HG02970 (cell line): ENCODE measurements around the gene WRAP53.
"Not testable (repeated sequence)": the region's sequence is repeated elsewhere in the genome, so short reads cannot be mapped to it uniquely, and the experiment has no call there.

ENCODE experiments used
- ATAC-seq: cut with Tn5 transposase; IDR thresholded peaks from one replicate; pipeline ENCODE4 v1.9.1; 2021; ENCODE audit warnings: mild to moderate bottlenecking, moderate library complexity, moderate number of reproducible peaks; ENCODE audit not compliant: unreplicated experiment, low FRiP score

WRAP53 gene

DNA sequence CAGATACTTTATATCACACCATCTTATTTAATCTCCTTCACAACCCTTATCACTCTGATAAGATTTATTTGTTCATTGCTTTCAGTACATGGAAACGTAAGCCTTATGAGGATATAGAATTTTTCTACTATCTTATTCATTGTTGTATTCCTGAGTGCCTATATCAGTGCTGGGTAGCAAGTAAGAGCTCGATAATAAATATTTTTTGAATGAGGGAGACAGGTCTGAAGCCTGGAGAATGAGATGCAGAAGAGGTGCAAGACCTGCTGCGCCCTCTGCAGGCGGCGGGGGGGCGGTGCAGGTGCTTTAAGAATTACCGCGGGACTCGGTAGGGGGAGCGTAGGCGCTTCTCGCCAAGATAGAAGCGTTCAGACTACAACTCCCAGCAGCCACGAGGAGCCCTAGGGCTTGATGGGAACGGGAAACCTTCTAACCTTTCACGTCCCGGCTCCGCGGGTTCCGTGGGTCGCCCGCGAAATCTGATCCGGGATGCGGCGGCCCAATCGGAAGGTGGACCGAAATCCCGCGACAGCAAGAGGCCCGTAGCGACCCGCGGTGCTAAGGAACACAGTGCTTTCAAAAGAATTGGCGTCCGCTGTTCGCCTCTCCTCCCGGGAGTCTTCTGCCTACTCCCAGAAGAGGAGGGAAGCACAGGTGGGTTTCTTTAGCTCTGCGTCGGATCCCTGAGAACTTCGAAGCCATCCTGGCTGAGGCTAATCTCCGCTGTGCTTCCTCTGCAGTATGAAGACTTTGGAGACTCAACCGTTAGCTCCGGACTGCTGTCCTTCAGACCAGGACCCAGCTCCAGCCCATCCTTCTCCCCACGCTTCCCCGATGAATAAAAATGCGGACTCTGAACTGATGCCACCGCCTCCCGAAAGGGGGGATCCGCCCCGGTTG lies at the start of gene WRAP53:
TSS of gene WRAP53 (plus strand) at position 570 of the 900 bp plus-strand sequence. CDS start at position 742, 172 bp downstream.
- ATAC-seq: peak; percentile 60

DNA sequence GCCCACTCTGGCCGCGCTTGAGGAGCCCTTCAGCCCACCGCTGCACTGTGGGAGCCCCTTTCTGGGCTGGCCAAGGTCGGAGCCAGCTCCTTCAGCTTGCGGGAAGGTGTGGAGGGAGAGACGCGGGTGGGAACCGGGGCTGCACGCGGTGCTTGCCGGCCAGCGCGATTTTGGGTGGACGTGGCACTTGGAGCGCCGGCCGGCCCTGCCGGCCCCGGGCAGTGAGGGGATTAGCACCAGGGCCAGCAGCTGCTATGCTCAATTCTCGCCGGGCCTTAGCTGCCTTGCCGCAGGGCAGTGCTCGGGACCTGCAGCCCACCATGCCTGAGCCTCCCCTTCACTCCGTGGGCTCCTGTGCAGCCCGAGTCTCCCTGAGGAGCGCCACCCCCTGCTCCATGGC lies 47.5 kb upstream of the WRAP53 start:
- ATAC-seq: no peak

DNA sequence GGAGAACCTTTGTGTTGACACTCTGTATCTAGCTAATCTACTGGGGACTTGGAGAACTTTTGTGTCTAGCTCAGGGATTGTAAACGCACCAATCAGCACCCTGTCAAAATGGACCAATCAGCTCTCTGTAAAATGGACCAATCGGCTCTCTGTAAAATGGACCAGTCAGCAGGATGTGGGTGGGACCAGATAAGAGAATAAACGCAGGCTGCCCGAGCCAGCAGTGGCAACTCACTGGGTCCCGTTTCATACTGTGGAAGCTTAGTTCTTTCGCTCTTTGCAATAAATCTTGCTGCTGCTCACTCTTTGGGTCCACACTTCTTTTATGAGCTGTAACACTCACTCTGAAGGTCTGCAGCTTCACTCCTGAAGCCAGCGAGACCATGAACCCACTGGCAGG lies 46.6 kb upstream of the WRAP53 start:
- not testable (repeated sequence) for ATAC-seq

DNA sequence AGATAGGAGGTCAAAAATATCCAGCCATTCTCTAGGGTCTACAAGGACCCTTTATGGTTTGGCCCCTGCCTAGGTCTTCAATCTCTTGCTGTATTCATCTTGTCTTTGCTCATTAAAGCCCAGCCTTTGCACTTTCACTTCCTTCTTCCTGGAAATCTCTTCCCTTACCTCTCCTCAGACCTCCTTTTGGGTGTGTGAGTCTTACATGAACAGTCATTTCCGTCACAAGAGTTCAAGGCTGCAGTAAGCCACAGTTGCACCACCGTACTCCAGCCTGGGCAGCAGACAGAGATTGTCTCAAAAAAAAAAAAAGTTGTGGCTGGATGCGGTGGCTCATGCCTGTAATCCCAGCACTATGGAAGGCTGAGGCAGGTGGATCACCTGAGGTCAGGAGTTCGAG lies 43.5 kb upstream of the WRAP53 start:
- ATAC-seq: no peak

DNA sequence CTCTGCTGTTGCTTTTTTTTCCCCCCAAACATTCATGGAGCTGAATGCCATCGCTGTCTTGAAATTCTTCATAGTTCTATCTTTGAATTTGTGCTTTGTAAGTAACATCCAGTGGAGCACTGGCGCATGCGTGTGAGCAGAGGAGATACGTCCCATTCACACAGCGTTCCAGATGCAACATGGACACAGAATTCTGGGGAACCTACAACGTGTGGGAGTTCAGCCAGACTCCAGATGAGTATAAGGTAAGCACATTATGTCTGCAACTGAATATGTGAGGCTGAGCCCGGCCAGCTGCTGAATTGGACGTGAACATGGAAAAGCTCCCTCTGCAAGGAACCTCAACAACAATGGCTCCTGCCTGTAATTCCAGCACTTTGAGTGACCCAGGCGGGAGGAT lies 41.8 kb upstream of the WRAP53 start:
- ATAC-seq: no peak

DNA sequence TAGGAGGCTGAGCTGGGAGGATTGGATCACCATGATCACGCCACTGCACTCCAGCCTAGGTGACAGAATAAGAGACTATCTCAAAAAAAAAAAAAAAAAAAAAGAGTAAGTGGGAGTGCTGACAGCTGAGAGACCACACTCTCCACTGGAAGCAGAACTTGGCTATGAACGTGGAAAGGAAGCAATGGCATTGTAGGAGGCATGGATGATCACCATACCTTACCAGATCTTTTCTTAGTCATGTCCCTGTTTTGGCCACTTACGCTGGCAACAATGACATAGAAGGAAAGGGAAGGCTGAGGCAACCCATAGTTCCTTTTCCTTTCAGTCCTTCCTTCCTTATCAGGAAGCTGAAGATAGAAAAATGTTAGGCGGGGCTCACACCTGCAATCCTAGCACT lies 41.3 kb upstream of the WRAP53 start:
- no peak for ATAC-seq

DNA sequence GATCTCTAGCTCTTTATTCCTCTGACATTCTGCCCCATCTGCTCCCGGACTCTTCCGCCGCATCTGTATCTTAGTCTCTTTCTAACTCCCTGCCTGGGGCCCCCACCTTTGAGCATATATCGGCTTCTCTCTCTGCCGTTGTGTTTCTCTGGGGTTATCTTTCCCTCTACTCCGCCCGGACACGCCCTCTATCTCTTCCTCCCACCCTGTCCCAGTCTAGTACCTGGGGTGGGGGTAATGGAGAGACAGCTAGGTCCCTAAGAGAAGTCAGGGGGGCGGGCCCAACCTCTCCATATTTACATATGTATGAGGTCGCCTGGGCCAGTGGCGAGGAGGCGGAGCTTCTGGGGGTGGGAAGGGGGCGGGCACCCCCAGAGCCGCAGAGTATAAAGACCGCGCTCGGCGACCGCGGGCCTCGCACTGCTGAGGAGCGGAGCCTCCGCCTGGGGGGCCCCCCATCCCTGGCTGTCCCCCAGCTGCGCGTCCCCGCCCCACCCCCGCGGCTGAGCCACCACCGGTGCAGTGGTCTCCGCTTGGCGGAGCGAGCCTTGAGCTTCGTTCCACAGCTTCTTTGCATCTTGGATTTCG lies 37.7 kb upstream of the WRAP53 start, which contains the start of gene ATP1B2:
TSS of gene ATP1B2 (plus strand) at position 418 of the 588 bp plus-strand sequence. CDS start 593 bp downstream, outside the sequence.
- ATAC-seq: no peak

DNA sequence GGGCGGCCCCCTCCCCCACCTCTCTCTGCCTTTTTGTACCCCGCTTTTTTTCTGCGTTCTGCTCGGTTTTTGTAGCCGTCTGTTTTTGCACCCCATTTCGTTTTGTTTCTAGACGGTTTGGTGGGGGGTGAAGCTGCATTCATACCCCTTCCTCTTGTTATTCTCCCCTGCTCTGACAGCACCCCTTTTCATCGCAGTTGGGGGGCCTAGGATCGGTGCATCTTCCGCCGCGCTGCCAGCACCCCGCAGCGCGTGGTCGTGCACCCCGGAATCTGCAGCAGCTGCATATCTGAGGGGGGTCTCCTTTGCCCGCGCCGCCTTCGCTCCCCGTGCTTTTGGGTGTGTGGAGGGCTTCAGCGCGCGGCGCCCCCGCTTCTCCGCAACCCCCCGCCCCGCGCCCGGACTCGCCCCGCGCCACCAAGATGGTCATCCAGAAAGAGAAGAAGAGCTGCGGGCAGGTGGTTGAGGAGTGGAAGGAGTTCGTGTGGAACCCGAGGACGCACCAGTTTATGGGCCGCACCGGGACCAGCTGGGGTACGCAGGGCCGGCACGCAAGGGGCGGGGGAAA lies 37.1 kb upstream of the WRAP53 start:
- no peak for ATAC-seq

DNA sequence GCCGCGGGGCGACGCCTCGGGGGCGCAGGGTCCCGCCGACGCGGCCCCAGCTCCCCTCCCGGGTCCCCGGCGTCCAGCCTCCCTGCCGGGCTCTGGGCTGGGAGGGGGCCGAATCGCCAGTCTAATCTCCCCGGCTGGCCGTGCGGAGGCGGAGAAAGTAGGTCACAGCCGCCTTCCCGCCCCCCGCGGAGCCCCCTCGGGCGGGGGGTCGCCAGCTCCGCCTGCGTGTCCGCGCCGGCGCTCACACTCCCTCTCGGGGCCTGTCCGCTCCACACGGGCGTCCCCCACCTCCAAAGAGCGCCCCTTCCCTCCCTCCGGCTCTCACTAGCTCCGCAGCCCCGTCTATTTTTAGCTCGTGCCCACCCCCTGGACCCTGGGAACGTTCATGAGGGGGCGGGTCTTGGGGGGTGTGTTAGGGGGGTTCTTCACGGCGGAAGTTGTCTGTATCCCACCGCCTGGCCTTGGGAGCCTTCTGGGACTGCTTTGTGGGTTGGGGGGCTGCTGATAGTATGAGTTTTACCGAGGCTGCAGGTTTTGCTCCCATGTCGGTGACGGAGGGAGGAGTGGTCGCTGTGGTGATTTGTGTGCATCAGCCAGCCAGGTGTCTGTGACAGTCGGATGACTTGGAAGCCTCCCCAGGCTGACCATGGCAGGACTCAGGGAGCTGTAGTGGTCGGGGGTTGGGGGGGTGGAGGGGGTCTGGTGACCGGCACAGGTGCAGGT lies 36.5 kb upstream of the WRAP53 start:
- no peak for ATAC-seq

DNA sequence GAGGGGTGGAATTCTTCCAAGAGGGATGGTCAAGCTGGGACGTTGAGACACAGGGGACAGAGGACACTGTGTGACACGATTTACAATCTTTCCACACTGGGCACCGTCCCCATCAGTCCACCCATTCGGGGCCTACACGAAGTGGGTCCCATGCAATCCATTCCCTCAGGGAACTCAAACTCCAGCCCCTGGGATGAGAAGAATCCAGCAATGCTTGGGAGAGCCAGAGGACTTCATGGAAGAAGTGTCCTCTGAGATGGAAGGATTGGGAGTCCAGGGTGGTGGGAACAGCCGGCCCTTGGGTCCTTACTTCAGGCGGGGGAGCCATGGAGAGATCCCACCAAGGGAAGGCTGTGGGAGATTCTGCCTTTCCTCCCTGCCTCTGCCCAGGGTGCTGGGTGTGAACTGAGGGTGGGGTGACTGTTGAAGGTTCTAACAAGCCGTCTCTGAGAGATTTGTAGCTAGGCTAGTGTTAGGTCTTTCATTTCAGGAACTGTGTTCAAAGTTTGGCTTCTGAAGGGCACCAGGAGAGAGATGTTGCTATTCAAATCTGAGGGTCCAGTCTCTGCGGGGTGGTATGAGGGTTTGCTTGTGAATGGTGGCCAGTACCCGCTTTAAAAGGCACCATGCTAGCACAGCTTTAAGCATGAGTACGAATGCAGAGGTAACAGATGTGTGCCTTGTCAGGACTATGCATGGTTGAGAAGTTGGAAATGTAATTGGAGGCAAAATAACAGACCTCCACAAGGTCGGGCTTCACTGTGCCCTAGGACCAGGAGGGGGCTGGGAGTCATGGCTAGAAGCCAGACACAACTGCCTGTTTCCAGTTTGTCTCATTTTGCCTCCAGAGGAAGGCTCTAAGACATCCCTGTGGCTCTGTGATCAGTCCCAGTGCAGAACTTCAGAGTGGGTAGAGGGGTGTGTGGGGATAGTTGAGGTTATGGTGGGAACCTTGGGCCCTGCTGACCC lies 35.6 kb upstream of the WRAP53 start:
- ATAC-seq: no peak

DNA sequence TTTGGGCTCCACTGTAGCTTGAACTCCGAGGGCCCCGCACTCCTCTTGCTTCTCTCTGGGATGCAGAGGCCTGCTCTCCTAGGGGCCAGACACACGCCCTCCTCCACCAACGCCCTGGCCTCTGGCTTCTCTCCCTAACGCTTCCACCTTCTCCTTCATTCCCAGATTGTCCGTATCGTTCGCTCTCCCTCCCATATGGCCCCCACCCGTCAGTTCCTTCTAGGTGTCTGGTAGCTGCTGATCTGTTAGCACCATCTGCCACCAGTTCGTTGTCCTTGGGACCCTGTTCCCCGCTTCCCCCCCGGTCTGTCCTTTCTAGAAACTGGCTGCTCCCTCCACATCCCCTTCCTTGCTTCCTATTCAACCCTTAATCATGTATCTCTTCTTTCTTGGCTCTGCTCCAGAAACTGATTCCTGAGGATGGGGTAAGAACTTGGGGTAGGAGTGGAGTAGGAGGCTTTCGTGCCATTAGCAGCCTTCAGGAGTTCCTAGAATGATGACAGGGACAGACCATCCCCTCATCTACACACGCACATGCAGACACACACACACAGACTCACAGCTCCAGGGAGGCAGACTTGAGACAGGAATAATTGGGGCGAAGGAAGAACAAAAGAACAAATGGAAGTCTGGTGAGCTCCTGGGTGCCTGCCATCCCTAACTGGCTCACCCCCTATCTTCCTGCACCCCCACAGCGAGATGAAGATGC lies 33.3 kb upstream of the WRAP53 start:
- ATAC-seq: no peak

DNA sequence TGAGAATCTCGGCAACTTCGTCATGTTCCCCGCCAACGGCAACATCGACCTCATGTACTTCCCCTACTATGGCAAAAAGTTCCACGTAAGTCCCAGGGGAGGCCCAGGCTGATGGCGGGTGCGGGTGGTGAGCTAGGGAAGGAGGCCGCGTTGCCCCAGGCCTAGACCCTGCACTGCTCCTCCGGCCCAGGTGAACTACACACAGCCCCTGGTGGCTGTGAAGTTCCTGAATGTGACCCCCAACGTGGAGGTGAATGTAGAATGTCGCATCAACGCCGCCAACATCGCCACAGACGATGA lies 32.8 kb upstream of the WRAP53 start:
- no peak for ATAC-seq

DNA sequence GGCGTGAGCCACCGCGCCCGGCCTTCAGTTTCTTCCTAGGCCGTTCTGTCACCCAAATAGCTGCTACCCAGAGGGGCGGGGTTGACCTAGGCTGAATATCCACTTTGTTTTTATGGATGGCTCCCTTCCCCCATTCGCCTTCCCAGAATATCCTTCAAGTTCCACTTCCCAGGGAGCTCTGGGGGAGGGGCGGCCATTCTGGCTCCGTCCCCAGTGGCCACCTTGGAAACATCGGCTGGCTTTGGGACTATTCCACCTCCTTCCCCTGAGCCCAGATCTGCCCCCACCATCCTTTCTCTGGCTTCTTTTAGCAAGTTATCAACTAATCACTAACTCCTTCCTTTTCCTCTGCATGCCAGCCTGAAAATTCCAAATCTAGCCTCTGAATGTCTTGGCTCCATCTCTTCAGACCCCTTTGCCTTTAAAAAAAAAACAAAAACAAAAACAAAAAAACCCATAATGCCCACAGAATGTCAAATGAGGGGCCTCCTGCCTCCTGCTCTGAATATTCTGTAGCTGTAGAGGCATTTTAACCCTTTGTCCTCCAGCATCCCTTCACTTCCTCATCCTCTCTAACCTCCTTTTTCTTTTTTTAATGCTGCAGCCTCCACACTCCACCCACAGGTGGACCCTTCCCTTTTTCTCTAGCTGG lies 31.2 kb upstream of the WRAP53 start:
- ATAC-seq: no peak

DNA sequence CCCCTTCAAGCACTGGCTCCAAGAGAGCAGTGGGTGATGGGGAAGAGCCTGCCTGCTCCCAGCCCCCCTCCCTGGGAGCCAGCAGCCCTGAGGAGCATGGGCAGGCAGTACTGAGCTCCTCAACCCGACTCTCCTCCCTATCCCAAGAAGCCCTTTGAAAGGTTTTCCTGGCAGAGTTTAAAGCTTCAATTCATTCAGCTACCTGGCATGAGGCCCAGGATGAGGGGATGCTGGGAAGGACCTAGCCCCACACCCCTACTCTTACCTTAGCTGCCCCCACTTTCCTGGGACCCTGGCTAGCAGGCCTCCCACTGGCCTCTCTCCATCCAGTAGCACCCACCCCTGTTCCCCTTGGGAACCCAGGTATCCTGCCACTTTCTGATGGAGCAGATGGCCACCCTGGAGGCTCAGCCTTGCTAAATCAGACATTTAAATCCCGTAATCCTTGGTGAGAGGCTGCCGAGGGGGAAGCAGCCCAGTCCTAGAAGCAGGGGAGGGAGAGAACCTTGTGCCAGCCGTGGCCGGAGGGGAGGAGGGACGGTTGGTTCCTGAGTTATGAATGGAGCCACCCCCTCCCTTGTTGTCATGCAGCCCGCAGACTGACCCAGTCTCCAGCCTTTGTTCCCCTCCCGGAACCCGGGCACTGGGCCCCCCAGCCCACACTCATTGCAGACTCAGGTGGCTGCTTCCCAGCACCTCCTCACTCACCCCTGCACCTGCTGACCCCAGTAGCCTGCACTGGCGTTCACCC lies 20.4 kb upstream of the WRAP53 start:
- ATAC-seq: no peak

DNA sequence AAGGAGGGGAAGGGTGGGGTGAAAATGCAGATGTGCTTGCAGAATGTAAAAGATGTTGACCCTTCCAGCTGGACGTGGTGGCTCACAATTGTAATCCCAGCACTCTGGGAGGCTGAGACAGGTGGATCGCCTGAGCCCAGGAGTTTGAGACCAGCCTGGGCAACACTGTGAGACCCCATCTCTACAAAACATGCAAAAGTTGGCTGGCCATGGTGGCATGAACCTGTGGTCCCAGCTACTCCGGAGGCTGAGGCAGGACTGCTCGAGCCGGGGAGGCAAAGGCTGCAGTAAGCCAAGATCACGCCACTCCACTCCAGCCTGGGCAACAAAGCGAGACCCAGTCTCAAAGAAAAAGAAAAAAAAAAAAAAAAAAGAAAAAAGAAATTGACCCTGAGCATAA lies 19.8 kb upstream of the WRAP53 start:
- no peak for ATAC-seq

DNA sequence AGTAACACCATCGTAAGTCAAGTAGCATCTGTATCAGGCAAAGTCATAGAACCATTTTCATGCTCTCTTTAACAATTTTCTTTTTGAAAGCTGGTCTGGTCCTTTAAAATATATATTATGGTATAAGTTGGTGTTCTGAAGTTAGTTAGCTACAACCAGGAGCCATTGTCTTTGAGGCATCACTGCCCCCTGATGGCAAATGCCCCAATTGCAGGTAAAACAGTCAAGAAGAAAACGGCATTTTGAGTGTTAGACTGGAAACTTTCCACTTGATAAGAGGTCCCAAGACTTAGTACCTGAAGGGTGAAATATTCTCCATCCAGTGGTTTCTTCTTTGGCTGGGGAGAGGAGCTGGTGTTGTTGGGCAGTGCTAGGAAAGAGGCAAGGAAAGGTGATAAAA lies 15.0 kb upstream of the WRAP53 start:
- no peak for ATAC-seq

DNA sequence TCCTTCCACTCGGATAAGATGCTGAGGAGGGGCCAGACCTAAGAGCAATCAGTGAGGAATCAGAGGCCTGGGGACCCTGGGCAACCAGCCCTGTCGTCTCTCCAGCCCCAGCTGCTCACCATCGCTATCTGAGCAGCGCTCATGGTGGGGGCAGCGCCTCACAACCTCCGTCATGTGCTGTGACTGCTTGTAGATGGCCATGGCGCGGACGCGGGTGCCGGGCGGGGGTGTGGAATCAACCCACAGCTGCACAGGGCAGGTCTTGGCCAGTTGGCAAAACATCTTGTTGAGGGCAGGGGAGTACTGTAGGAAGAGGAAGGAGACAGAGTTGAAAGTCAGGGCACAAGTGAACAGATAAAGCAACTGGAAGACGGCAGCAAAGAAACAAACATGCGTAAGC lies 13.3 kb upstream of the WRAP53 start:
- ATAC-seq: no peak

DNA sequence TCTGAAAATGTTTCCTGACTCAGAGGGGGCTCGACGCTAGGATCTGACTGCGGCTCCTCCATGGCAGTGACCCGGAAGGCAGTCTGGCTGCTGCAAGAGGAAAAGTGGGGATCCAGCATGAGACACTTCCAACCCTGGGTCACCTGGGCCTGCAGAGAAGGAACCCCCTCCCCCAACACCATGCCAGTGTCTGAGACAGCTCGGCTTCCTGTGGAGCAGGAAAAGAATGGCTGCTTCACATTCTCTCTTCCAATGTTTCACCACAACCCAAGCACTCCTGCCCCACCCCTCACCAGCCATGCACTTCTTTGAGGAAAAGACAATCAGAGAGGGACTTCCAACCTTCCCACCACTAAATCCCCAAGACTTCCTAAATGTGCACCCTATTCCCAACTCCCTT lies 11.7 kb upstream of the WRAP53 start:
- no peak for ATAC-seq
